A549 (cell line): ENCODE results near the gene DOK6. TPM values are rescaled to one million over a fixed set of nuclear protein-coding genes. Genes with fewer than 3 reads are reported as not detected.
"Not testable (repeated sequence)": the region's sequence is repeated elsewhere in the genome, so short reads cannot be mapped to it uniquely, and the experiment has no call there.

Experiments
- ATAC-seq, 2 experiments: fragments of 200-7000 bp in 1 of 2; fragments of >200 bp in 1 of 2; cut with Nextera tagmentation in 1 of 2; cut with Tn5 transposase in 1 of 2; 3 replicates each; pipeline versions ENCODE4 v1.8.0 to v1.9.1; 2018 to 2020; ENCODE audit warnings: mild to moderate bottlenecking in 1 of 2, moderate library complexity in 1 of 2
- CTCF ChIA-PET: fragments of 300-600 bp; sonication (Branson Sonifier 250); formaldehyde crosslinking; extraction: SDS; loops from one replicate; lab custom pipeline; 2021; ENCODE audit warnings: antibody characterized with exemption, inconsistent platforms; lab: Yijun Ruan, JAX
- POLR2A ChIA-PET: fragments of 350-600 bp; formaldehyde crosslinking; extraction: SDS; loops from one replicate; lab custom pipeline; 2021; ENCODE audit warnings: antibody characterized with exemption, inconsistent platforms; lab: Yijun Ruan, JAX
- DNase-seq, 2 experiments: peaks; one replicate each; pipeline versions ENCODE4 v3.0.0 to v3.0.0-alpha.2; 2011 to 2016; ENCODE audit warnings: low read depth in 1 of 2, low spot score in 1 of 2
- FAIRE-seq: peaks from 2 replicates; lab custom pipeline; 2011; peaks lifted over from hg19 to GRCh38; lab: Jason Lieb, UNC
- H3K27ac ChIP-seq, 2 experiments: fragments of >200 bp; sonication (Bioruptor Twin); formaldehyde crosslinking; 3 replicates each; pipeline ENCODE4 v1.5.1; 2016 to 2017
- H3K4me1 ChIP-seq: fragments of >200 bp; sonication (Bioruptor Twin); formaldehyde crosslinking; 3 replicates; pipeline ENCODE4 v1.6.1; 2016
- H3K4me2 ChIP-seq: fragments of >200 bp; sonication (Bioruptor Twin); formaldehyde crosslinking; 3 replicates; pipeline ENCODE4 v1.6.1; 2016
- H3K4me3 ChIP-seq: fragments of >200 bp; sonication (Bioruptor Twin); formaldehyde crosslinking; 3 replicates; pipeline ENCODE4 v1.5.1; 2016
- H3K9me3 ChIP-seq: fragments of >200 bp; sonication (Bioruptor Twin); formaldehyde crosslinking; 3 replicates; pipeline ENCODE4 v1.6.1; 2016
- BHLHE40 ChIP-seq: IDR thresholded peaks from 2 replicates; pipeline ENCODE4 v1.6.1; 2012; ENCODE audit warnings: low read depth, low read length, inconsistent platforms
- CEBPB ChIP-seq, 2 experiments: fragments of >200 bp in 1 of 2; sonication (Bioruptor Twin) in 1 of 2; formaldehyde crosslinking in 1 of 2; IDR thresholded peaks; 2 replicates each; pipeline ENCODE4 v1.6.1; 2012 to 2016
- CHD4 ChIP-seq: fragments of 200-600 bp; sonication (generic); IDR thresholded peaks from 2 replicates; pipeline ENCODE4 v1.6.1; 2016; ENCODE audit warnings: antibody characterized with exemption, mild to moderate bottlenecking, borderline replicate concordance
- E2F6 ChIP-seq: IDR thresholded peaks from 2 replicates; pipeline ENCODE4 v1.6.1; 2012; ENCODE audit warnings: low read depth, borderline replicate concordance
- EP300 ChIP-seq, 2 experiments: fragments of >200 bp; sonication (Bioruptor Twin); formaldehyde crosslinking; IDR thresholded peaks; 2 replicates in 1 of 2; 3 replicates in 1 of 2; pipeline ENCODE4 v1.6.1; 2016 to 2017
- FOXS1 ChIP-seq: fragments of 250-450 bp; sonication (Bioruptor Pico); IDR thresholded peaks from 2 replicates; pipeline ENCODE4 v1.5.0; 2020; ENCODE audit warnings: mild to moderate bottlenecking, moderate library complexity
- HDAC2 ChIP-seq: fragments of 200-600 bp; sonication (generic); IDR thresholded peaks from 2 replicates; pipeline ENCODE4 v1.6.1; 2016
- HEYL ChIP-seq: fragments of 250-450 bp; sonication (Bioruptor Pico); IDR thresholded peaks from 2 replicates; pipeline ENCODE4 v1.8.0; 2021; ENCODE audit warnings: mild to moderate bottlenecking, moderate library complexity
- HMGXB4 ChIP-seq: fragments of 250-450 bp; sonication (Bioruptor Pico); IDR thresholded peaks from 2 replicates; pipeline ENCODE4 v1.5.0; 2021; ENCODE audit warnings: mild to moderate bottlenecking, moderate library complexity, borderline replicate concordance
- JUN ChIP-seq, 2 experiments: fragments of >200 bp; sonication (Bioruptor Twin); formaldehyde crosslinking; IDR thresholded peaks; 2 replicates in 1 of 2; 3 replicates in 1 of 2; pipeline ENCODE4 v1.6.1; 2016 to 2017
- KDM5A ChIP-seq: fragments of 200-600 bp; sonication (generic); IDR thresholded peaks from 2 replicates; pipeline ENCODE4 v1.6.1; 2016; ENCODE audit warnings: antibody characterized with exemption, mild to moderate bottlenecking
- PBX3 ChIP-seq: IDR thresholded peaks from 2 replicates; pipeline ENCODE4 v1.6.1; 2012
- PHF8 ChIP-seq: fragments of 200-600 bp; sonication (generic); IDR thresholded peaks from 2 replicates; pipeline ENCODE4 v1.6.1; 2016; ENCODE audit warnings: low read depth, mild to moderate bottlenecking, antibody characterized with exemption, moderate library complexity, borderline replicate concordance
- REST ChIP-seq: fragments of 200-600 bp; sonication (generic); IDR thresholded peaks from 2 replicates; pipeline ENCODE4 v1.6.1; 2016; ENCODE audit warnings: antibody characterized with exemption, mild to moderate bottlenecking, moderate library complexity
- TP53 ChIP-seq: fragments of 250-450 bp; sonication (Bioruptor Pico); IDR thresholded peaks from 2 replicates; pipeline ENCODE4 v1.5.0; 2021; ENCODE audit warnings: mild to moderate bottlenecking, moderate library complexity
- ZNF302 ChIP-seq: fragments of 250-450 bp; sonication (Bioruptor Pico); IDR thresholded peaks from 2 replicates; pipeline ENCODE4 v1.9.0; 2021; ENCODE audit warnings: inconsistent platforms, mild to moderate bottlenecking, moderate library complexity
- WGBS: methylation state at CpG from one replicate; pipeline ENCODE4 v1.1.6; 2017; ENCODE audit errors: missing lambda C conversion rate; 5-methylcytosine and 5-hydroxymethylcytosine counted together
- polyA plus RNA-seq, 4 experiments: library from polyadenylated mRNA; depleted of rRNA in 3 of 4; stranded (reverse); fragments of >200 nt; fragmentation: RNase III in 1 of 4; extraction: RNeasy Plus Mini Kit Qiagen cat#74134 plus additional on column Dnase treatment in 1 of 4; gene quantifications; 2 replicates in 3 of 4; 3 replicates in 1 of 4; pipeline ENCODE4 v1.2.3, GENCODE V29; 2011 to 2017
- TF ChIP-seq, protein P1 (sequence below): fragments of >200 bp; sonication (Bioruptor Twin); formaldehyde crosslinking; IDR thresholded peaks from 2 replicates; pipeline ENCODE4 v1.6.1; 2016

DOK6 gene
- polyA plus RNA-seq, 2 of the 4 experiments (the other 2 are of a cell fraction) = not detected

DNA sequence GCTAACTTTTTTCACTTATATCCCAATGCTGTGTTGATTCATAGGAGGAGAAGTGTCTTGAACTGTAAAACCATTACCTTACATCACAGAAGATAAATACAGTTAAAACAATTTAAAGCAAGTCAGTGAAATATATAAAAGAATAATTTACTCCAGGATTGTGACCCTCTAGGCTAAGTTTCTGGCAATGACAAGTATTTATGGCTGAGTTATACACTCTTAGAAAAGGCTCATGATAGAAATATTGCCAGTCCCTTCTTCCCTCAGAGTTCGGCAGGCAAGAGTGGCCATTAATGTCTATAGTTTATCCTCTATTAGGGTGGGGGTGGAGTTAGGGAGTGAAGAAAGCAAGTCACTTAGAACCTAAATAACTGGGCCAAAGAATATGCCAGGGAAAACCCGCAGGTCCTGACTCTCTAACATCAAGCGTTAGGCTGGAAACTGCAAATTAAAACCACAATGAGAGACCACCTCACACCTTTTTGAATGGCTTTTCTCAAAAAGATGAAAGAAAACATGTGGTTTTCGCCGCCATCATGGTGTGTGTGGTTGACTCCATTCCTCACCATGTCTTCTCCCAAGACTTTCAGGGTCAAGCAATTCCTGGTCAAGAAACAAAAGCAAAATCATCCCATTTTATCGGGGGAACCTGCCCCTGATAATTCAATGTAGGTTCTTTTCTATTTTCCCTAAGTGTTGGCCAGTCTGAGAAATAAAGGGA is 477.7 kb downstream of the DOK6 start:
- POLR2A ChIA-PET = no interaction called here

DNA sequence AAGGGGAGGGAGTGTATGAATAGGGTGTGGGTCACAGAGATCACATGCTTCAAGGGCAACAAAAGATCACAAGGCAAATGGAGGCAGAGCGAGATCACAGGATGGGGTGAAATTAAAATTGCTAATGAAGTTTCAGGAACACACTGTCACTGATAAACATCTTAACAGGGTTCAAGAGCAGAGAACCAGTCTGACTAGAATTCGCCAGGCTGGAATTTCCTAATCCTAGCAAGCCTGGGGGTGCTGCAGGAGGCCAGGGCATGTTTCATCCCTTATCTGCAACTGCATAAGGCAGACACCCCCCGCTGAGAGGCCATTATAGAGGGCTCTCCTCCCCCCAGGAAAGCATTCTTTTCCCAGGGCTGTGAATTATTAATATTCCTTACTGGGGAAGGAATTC is 478.4 kb downstream of the DOK6 start:
- H3K4me2 ChIP-seq, CTCF ChIA-PET, DNase-seq, H3K27ac ChIP-seq, POLR2A ChIA-PET, H3K4me3 ChIP-seq, H3K9me3 ChIP-seq, ATAC-seq, FAIRE-seq, H3K4me1 ChIP-seq: not testable (repeated sequence)
- 44% methylated on average over 3 of the region's 3 CpGs for WGBS

More for the DNA sequence above, 477.7 kb downstream of the DOK6 start:
- no peak for TF ChIP-seq FOXS1 (CRISPR knock-in tag)
- no peak for TF ChIP-seq PHF8
- no peak for TF ChIP-seq HEYL (CRISPR knock-in tag)
- no peak for TF ChIP-seq PBX3
- no peak for TF ChIP-seq KDM5A
- no peak for TF ChIP-seq ZNF302
- TF ChIP-seq BHLHE40 = no peak
- Histone ChIP-seq H3K4me1 (no peaks in the 10 kb centered on the region), H3K27ac (no peak overlapping the region), H3K9me3 (no peaks in the 10 kb centered on the region), H3K4me3 (no peak overlapping the region), H3K4me2 (no peak overlapping the region)
- CTCF ChIA-PET = interaction anchor here (0.8 kb wide), 1 partner anchor 14 kb away, joined by 3 read pairs; no protein-coding TSS in a partner anchor
- no peak for ATAC-seq
- FAIRE-seq = no peak
- 80% methylated on average over 6 of the region's 6 CpGs for WGBS
- no peak for DNase-seq

DNA sequence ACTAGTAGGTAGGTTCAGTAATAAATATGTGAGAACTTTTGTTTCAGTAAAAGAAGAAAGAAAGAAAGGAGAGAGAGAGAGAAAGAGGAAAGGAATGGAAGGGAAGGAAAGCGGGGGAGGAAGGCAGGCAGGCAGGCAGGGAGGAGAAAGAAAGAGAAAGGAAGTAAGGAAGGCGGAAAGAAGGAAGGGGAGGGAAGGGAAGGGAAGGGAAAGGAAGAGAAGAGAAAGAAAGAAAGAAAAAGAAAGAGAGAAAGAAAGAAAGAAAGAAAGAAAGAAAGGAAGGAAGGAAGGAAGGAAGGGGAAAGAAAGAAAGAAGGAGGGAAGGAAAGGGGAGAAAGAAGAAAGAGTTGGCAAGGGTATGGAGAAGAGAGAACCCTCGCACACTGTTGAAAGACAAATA is 479.4 kb downstream of the DOK6 start:
- Histone ChIP-seq H3K27ac (no peak overlapping the region), H3K9me3 (no peaks in the 10 kb centered on the region), H3K4me3 (no peak overlapping the region), H3K4me2 (no peak overlapping the region), H3K4me1 (no peaks in the 10 kb centered on the region)
- TF ChIP-seq HEYL (CRISPR knock-in tag) (no peak), EP300 (IDR thresholded peaks at IDR 0.05) (no peak), REST (no peak)
- 92% methylated on average over 3 of the region's 3 CpGs for WGBS
- POLR2A ChIA-PET = no interaction called here
- FAIRE-seq = no peak
- CTCF ChIA-PET = no interaction called here
- no peak for DNase-seq
- no peak for ATAC-seq

- FAIRE-seq = no peak
Measured at GRCh38 chr18:69882965-69883668, 482.4 kb downstream of the DOK6 start.

More at GRCh38 chr18:69882965-69883668, 482.4 kb downstream of the DOK6 start:
- 61% methylated on average over 6 of the region's 6 CpGs for WGBS
- Histone ChIP-seq H3K27ac (no peak overlapping the region), H3K4me1 (no peaks in the 10 kb centered on the region), H3K4me2 (no peak overlapping the region), H3K9me3 (no peaks in the 10 kb centered on the region), H3K4me3 (no peak overlapping the region)
- POLR2A ChIA-PET = no interaction called here
- CTCF ChIA-PET = no interaction called here
- no peak for ATAC-seq
- no peak for DNase-seq
- TF ChIP-seq HDAC2 = no peak
- TF ChIP-seq, protein P1, sequence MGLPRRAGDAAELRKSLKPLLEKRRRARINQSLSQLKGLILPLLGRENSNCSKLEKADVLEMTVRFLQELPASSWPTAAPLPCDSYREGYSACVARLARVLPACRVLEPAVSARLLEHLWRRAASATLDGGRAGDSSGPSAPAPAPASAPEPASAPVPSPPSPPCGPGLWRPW = no peak
- no peak for TF ChIP-seq HMGXB4 (CRISPR knock-in tag)
- no peak for TF ChIP-seq JUN (IDR thresholded peaks at IDR 0.05)
- no peak for TF ChIP-seq TP53 (CRISPR knock-in tag)
- no peak for TF ChIP-seq CHD4
- no peak for TF ChIP-seq E2F6
- no peak for TF ChIP-seq CEBPB (IDR thresholded peaks at IDR 0.05)
